Measurements from ENCODE around the gene RAG2.

The RAG2 gene

GRCh38 chr11:36550385-36551115, 47.5 kb downstream of the RAG2 start:
- no peak for DNase-seq (ENCODE audit: low read depth)
